ENCODE results near the gene EFCAB6.

GRCh38 chr22:43514476-43515157, 297.5 kb downstream of the EFCAB6 start:
- TF ChIP-seq JUND (IDR thresholded peaks at IDR 0.05) (no peak), CTCF (IDR thresholded peaks at IDR 0.05 in 2 of 3, conservative IDR thresholded peaks at IDR 0.05 in 1 of 3; ENCODE audit: borderline replicate concordance in 1 of 3, insufficient read depth in 1 of 3, low read depth in 2 of 3, low read length in 2 of 3) (no peak), EGR1 (IDR thresholded peaks at IDR 0.05; ENCODE audit: low read depth) (no peak), POLR2AphosphoS5 (IDR thresholded peaks at IDR 0.05; ENCODE audit: low read depth, low read length) (no peak), ATF3 (IDR thresholded peaks at IDR 0.05) (no peak), TCF7L2 (IDR thresholded peaks at IDR 0.05; ENCODE audit: borderline replicate concordance, extremely low read depth, insufficient read depth, insufficient read length) (no peak), MAX (IDR thresholded peaks at IDR 0.05) (no peak), ELF1 (IDR thresholded peaks at IDR 0.05; ENCODE audit: borderline replicate concordance, low read depth) (no peak), POLR2A (IDR thresholded peaks at IDR 0.05; ENCODE audit: borderline replicate concordance, extremely low read depth, insufficient read depth, insufficient read length) (no peak), CEBPB (IDR thresholded peaks at IDR 0.05; ENCODE audit: low read depth) (no peak), SP1 (IDR thresholded peaks at IDR 0.05; ENCODE audit: low read depth) (no peak), ZNF274 (IDR thresholded peaks at IDR 0.05; ENCODE audit: low read depth, low read length) (no peak), EZH2 (IDR thresholded peaks at IDR 0.05) (no peak)
